Measurements from ENCODE around the gene CST9L.
A peak's percentile ranks its signal among the peaks of the same experiment; 100 is the strongest.

Gene CST9L

DNA sequence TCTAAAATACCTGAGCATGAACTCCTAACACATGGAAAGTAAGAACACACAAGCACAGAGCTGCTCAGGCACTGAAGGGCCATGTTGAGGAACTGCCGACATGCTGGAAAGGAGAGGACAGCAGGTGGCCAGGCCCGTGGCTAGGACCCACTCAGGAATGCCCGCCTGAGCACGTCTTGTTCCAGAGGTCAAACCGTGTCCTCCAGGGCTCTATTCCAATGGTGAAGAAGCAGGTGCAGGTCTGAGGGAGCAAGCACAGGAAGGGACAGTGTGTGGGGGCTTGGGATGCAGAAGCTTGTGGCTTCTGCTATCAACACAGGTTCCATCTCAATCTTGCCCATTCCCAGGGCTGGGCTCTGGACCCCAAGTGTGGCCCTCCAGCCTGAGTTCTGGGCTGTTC, 20.7 kb downstream of the CST9L start:
- FAIRE-seq = no peak
- no peak for DNase-seq (ENCODE audit: low spot score)

DNA sequence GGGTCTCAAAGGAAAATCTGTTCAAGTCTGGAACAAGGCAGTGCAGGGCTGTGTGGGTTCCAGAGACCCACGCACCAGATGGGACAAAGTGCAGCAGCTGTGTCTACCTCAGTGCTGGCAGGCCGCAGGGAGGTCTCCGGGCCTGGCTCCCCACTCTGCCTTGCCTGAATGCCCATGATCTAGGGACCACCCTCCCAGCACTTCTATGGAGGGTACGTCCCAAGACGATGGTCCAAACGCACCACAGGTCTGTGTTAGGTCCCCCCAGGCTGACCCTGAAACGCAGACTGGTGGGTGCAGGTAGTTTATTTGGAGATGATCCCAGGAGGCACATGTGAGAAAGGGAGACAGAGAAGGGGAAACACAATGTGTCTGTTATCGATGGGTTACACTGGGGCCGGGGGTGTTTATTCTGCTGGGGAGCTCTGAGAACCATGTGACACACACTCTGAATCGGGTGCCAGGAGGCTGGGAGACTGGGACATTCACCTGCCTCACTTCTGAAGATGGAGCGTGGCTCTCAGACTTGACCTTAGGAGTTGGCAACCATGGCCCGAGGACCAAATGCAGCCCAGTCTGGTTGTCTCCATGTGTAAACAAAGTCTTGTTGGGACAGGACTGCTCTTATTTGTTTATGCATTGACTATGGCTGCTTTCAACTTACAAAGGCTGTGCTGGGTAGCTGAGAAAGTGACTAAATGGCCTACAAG, 21.7 kb downstream of the CST9L start:
- DNase-seq (ENCODE audit: low spot score) (no peak), FAIRE-seq (no peak)

DNA sequence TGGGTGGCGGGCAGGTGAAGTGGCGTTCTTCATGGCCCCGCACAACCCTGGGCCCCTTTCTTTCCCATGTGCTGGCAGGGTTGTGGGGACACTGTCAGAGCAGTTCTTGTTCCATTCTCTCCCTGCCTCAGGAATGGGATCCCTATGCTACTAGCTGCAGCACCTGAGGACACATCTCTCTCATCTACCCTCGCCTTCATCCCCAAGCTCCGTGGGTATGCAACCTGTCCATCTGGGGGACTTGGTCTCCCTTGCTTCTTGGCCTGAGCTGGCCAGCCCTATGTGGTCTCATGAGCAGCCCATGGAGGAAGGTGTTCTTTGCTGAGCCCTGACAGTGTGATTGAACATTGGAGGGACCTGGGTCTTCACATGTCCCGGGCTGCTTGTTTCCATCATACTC, 24.2 kb downstream of the CST9L start:
- no peak for FAIRE-seq

DNA sequence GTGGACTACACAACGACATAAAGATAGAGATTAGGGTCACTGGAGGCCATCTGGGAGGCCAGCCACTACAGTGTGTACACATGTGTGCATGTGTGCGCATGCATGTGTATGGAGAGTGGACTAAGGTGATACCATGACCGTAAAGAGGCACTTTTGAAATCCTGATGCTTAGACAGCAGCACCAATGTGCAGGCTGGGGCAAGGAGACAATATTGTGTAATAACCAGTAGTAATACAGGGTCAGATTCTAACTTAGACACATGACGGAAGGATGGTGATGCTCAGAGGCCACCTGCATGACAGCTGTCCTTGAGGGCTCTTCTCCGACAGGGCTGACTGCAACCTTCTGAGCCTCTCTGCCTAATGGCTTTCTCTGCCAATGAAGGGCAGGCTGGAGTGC, 25.5 kb downstream of the CST9L start:
- DNase-seq (ENCODE audit: low spot score) (no peak), FAIRE-seq (no peak)

More for the DNA sequence above, 24.2 kb downstream of the CST9L start:
- no peak for DNase-seq (ENCODE audit: low spot score)

DNA sequence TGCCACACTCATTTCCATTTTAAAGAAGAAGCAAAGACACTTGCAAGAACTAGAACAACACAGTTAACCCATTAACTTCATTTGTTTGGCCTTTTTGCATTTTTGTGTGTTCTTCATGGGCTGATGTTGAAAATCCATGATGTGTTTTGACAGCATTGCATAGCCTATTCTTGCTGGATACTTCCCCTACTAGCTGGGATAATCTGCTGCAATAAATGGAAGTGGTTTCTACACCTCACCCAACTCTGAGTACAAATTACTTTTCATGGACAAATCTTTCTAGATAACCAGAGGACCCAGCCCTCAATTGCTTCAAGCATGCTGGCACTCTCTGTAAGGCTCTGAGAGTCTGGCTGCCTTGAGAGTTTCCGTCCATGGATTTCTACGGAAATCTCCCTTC, 26.5 kb downstream of the CST9L start:
- FAIRE-seq (no peak), DNase-seq (ENCODE audit: low spot score) (no peak)

DNA sequence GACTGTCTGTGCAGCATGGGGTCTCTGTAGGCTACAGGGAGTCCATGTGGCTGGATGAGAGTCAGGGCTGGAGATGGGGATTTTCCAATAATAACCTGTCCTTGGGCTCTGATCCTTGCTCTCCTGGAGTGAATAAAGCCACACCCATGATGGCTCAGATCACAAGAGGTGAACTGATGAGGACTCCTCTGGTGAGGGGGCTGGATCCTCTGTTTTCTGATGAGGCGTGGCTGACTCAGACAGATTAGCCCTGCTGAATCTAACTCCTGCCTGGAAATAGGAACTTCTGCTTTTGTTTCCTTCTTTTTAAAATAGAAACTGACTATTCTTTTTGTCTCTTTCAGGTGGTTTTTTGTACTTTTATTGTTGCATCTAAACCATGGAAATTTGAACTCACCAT, 27.0 kb downstream of the CST9L start:
- FAIRE-seq (no peak), DNase-seq (ENCODE audit: low spot score) (no peak)

DNA sequence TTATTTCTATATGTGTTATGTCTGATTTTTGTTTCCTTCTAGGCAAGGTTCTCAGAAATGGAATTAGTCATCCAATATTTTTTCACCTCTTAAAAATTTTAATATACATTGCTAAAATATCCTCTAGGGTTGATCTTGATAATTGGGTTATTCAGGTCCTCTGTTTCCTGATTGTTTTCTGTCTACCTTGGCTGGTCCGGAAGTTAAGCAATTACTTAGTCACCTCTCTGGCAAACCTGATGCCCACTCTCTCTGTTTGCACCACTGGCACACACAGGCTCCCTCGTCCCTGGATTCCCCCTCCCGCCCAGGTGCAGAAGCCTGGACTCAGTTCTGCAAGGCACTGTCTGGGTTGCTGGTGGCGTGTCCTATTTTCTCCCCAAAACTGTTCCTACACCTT, 27.7 kb downstream of the CST9L start:
- no peak for FAIRE-seq
- no peak for DNase-seq (ENCODE audit: low spot score)

DNA sequence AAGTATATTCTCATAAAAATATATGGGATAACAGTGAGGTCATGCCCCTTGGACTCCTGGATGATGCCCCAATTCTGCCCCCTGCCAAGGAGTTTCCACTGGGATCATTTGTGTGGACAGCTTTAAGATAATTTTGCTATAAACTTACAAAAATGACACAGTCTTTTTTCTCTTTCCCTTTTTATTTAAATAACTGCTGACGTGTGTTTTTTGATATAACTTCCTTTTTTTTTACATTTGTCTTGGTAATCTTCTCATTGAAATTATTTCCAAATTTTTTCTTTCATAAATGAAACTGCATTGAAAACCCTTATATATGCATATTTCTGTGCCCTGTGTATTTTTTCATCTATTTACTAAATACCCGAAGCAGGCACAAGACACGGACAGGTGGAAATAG, 31.3 kb downstream of the CST9L start:
- no peak for FAIRE-seq

DNA sequence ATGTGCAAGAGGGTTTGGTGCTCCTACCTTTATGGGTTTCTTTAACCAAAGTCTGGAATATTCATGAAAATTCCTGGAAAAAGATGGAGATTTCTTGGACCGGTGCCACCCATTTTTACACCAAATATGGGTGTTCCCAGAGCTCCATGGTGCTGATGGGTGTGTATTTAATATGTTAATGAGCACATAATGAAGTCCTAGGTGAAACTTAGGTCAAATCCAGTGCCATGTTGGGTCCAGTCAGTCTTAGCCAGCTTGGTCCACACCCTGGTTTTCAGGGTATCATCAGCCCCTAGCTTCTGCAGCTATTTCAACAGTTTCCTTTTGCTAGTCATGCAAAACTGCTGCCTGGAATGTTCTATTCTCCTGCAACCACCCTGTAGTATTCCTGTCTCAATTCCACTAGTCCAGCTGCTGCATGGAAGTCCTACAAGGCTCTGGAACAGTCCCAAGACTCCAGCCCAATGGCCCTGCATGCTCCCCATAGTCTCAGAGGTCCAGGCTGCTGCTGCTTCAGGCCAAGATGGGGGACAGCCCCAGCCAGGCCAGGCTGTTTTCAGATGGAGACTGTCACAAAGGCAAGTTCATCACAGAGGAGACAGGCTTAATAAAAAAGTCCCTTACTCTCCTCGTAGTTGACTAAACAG, 31.8 kb downstream of the CST9L start:
- no peak for DNase-seq (ENCODE audit: low spot score)
- FAIRE-seq = no peak

More for the DNA sequence above, 31.3 kb downstream of the CST9L start:
- no peak for DNase-seq (ENCODE audit: low spot score)

DNA sequence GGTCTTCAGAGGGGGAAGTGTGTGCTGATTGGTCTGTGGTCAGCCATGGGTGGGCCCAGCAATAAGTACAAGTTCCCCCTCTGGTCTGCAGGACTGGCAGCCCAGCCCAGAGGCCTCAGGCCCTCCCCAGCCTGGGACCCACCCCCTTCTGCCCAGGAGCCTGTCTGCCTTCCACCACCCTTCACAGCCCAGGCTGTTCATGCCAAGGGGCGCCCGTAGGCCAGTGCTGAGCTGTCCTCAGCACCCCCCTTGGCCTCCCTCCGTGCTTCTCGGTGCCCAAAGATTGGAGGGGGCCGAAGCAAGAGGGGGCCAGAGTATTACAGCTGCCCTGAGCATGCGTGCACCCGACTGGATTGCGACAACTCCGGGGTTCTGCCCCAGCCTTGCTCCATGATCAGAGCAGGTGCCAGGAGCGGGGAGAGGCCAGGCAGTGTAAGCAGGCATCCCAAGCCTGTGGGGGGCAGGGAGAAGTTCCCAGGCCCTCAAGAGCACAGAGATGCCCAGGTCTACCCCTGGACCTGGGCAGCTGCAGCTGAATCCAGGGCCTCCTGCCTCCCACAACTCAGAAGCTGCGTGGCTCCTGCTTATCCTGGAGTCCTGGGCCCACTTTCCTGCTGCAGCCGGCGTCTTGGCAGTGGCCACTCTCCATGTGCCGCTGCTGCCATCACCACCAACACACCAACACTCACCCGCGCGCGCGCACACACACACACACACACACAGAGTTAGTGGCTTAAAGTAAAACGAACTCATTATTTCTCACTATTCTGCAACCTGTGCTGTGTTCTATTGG, 33.3 kb downstream of the CST9L start:
- FAIRE-seq = no peak
- no peak for DNase-seq (ENCODE audit: low spot score)

DNA sequence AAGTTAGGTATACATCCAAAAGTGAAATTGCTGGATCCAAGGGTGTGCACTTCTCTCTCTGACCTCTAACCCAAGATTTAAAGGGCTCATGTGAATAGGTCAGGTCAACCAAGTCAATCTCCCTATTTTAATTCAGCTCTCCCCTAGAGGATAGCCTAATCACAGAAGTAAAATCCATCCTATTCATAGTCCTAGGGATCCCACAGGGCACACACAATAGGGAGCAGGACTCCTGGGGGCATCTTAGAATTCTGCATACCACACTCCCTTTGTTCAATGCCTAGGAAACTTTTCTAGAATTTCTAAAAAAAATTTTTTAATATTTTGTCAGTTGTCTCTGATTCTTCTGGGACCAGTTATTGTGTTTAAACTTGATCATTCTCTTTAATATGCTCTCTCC, 35.1 kb downstream of the CST9L start:
- DNase-seq (ENCODE audit: low spot score) = no peak

DNA sequence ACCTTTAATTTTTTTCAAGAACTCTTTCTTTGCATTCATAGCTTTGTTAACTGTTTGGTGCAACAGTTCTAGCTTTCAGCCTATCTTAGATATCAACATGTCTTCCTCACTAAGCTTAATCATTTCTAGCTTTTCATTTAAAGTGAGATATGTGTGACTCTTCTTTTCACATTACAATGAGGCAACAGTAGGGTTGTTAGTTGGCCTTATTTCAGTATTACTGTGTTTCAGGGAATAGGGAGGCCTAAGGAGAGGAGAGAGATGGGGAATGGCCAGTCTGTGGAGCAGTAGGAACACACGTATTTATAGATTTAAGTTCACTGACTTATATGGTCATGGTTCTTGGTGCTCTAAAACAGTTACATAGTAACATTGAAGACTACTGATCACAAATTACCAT, 35.8 kb downstream of the CST9L start:
- DNase-seq (ENCODE audit: low spot score) (no peak), FAIRE-seq (no peak)

More for the DNA sequence above, 35.1 kb downstream of the CST9L start:
- FAIRE-seq = no peak

DNA sequence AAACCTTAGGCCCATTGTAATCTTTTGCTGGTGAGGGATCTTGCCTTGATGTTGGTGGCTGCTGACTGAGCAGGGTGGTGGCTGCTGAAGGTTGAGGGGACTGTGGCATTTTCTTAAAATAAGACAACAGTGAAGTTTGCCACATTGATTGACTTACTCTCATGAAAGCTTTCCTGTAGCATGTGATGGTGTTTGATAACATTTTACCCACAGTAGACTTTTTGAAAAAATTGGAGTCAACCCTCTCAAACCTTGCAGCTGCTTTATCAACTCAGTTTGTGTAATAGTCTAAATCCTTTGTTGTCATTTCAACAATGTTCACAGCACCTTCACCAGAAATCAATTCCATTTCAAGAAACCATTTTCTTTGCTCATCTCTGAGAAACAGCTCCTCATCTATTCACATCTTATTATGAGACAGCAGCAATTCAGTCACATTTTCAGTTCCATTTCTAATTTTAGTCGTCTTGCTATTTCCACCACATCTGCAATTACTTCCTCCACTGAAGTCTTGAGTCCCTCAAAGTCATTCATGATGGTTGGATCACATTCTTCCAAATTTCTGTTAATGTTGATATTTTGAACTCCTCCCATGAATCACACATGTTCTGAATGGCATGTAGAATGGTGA, 37.2 kb downstream of the CST9L start:
- no peak for DNase-seq (ENCODE audit: low spot score)
- no peak for FAIRE-seq

DNA sequence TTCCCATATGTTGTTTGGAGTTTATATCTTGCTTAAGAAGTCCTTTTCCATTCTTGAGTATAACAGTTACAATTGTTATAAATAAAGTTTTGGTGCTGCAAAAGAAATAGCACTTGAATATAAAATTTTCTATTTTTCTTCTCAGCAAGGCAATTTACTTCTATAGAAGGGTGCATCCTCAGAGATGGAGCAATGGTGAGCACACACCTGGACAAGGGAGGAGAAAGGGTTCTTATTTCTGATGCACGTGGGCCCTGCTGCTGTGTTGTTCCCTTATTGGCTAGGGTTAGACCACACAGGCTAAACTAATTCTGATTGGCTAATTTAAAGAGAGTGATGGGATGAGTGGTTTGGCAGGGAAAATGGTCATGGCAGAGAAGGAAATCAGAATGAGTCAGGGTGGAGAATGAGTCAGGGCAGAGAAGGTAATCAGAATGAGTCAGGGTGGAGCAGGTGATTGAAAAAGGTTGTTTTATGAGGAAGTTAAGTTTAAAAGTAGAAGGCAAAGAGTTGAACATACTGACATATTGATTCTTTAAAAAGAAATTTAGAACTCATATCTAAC, 39.3 kb downstream of the CST9L start:
- no peak for FAIRE-seq
- peak; percentile 8 for DNase-seq (ENCODE audit: low spot score)

DNA sequence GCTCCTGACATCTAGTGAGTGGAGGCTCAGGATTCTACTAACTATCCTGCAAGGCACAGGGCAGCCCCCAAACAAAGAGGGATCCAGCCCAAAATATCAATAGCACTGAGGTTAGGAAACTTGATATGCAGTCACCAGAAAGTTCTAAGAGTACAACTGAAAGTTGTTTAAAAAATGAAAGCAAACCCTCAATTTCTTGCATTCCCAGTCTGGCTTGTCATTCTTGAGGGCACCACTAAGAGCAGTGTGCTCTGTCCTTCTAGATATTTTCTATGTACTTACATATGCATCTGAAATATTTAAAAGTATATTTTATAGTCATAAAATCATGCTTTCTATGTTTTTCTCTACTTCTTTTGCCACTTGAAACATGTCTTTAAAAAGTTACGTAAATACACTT, 41.4 kb downstream of the CST9L start:
- FAIRE-seq (no peak), DNase-seq (ENCODE audit: low spot score) (no peak)

DNA sequence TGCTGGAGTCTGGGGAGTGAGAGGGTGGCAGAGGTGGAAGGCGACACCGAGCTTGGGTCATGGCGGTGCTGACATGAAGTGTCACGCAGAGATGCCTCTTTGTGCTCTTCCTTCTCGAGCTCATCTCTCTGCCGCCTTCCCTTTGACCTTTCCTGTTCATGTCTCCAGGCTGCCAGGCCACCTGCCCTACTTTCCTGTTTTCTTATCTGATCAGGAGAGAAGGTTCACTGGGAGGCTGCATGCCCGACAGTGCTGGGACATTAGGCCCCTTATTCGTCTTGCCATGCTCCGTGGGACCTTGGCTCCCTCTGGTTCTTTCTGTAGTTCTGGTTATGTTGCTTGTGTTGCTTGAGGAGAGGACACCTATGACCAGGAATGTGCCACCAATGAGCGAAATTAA, 44.1 kb downstream of the CST9L start:
- DNase-seq (ENCODE audit: low spot score) = no peak
- no peak for FAIRE-seq

DNA sequence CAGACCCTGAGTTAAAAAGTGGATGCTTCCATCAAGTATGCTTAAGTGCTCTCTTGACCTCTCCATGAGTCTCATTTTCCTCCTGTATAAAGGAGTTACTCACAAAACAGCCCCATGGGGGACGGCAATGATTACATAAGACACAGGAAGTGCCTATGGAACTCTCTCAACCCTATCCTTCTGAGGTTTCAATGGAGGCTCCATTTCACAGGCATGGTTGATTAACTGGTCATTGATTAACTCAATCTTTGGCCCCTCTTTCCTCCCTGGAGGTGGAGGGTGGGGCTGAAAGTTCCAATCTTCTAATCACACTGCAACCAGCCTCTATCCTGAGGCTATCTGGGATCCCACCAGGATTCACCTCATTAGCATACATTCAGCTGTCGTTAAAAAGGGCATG, 48.1 kb downstream of the CST9L start:
- FAIRE-seq = no peak
- DNase-seq (ENCODE audit: low spot score) = peak; percentile 30

DNA sequence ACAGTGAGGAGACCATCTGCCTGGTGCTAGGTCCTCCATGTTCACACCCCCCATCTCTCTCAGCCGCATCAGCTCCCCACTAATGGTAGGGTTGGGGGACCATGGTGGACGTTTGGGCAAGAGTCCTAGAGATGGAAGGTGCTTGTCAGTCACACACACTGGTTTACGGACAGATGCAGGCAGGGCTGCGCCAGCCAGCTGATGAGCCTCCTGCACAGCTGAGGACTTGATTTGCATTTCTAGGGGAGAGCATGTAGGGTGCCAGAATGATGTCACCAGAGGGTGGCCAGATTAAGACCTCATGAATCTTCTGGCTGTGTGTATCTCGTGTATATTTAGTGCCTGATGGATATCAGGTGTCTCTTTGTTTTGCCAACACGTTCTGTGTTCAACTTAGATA, 48.7 kb downstream of the CST9L start:
- FAIRE-seq = no peak
- no peak for DNase-seq (ENCODE audit: low spot score)

DNA sequence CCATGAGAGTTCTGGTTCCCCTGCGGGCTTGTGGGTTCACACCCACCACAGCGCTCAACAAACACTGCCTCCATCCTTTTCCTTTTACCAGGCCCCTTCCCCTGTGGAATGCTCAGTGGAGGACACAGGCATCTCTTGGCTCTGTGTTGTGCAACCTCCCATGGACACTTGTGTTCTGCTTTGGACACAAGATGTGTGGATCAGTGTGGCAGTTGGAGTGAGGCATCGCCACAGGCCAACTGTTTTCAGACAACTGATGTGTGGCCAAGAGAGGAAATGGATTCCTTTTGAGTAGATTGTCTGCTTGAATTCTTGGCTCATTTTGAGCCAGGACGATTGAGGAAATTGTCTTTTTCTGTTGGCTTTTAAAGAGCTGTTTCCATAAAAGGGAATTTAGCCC, 50.6 kb downstream of the CST9L start:
- DNase-seq (ENCODE audit: low spot score) = no peak
- FAIRE-seq = no peak

DNA sequence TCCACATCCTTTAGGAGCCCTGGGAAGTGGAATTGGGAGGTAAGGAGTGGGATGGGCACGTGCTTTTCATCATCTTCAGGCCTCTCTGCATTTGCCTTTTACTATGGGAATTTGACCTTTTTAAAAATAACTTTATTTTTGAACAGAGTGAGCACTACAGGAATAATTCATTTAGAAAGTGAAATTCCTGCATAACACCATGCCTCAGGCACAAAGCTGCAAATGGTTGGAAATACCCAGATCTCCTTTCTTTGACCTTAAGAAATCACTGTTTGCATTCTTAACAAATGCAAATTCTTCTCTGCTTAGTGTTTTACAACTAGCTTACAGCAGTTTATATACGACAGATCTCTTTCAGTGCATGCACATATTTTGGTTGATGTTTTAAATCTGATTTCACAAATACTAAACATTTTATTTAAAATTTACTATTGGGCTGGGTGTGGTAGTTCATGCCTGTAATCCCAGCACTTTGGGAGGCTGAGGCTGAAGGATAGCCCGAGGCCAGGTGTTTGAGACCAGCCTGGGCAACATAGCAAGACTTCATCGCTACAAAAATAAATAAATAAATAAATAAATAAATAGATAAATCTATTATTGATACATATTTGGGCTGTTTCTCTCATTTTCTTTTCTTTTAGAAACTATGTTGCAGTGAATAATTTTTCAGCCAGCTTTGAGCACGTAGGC, 52.9 kb downstream of the CST9L start:
- DNase-seq (ENCODE audit: low spot score) (no peak), FAIRE-seq (no peak)

DNA sequence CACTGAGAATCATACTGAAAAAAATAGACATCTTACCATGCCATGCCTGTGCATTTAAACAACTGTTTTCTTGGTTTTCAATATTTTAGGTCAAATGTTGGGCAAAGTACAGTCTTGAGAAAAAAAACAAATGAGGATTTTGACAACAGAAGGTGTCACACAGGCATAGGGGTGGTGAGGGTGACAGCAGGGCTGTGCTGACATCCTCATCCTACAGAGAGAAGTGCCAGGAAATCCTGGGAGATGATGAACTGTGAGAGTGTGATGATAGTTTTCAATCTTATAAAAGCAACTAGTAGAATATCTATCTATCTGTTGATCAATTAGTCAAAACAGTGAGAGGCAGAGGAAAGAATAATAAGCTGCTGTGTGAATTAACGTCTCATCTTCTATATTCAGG, 53.4 kb downstream of the CST9L start:
- FAIRE-seq = no peak
- no peak for DNase-seq (ENCODE audit: low spot score)
